HG02571 (cell line): ENCODE data around the gene PDCL2.
A peak's percentile ranks its signal among the peaks of the same experiment; 100 is the strongest.
"Not testable (repeated sequence)": the region's sequence is repeated elsewhere in the genome, so short reads cannot be mapped to it uniquely, and the experiment has no call there.

Source experiments
- ATAC-seq: cut with Tn5 transposase; IDR thresholded peaks from one replicate; pipeline ENCODE4 v1.9.1; 2021; ENCODE audit warnings: mild to moderate bottlenecking, moderate library complexity; ENCODE audit not compliant: unreplicated experiment

The PDCL2 gene

GRCh38 chr4:55592014-55592413 is at the start of gene PDCL2:
Gene PDCL2 (minus strand): TSS chr4:55592245. CDS start chr4:55592109, 136 bp downstream.
- ATAC-seq, result no peak

- no peak for ATAC-seq
Measured at GRCh38 chr4:55637272-55637820, 45.3 kb upstream of the PDCL2 start.

GRCh38 chr4:55636656-55636999 is 44.6 kb upstream of the PDCL2 start:
- no peak for ATAC-seq

- peak; percentile 68 for ATAC-seq
Measured at GRCh38 chr4:55635741-55636655, 44.0 kb upstream of the PDCL2 start, which contains the start of gene NMU. Gene NMU (minus strand): TSS chr4:55636298. CDS start chr4:55636192, 106 bp downstream.

- no peak for ATAC-seq
Measured at GRCh38 chr4:55635282-55635681, 43.2 kb upstream of the PDCL2 start.

- no peak for ATAC-seq
Measured at GRCh38 chr4:55634417-55635128, 42.5 kb upstream of the PDCL2 start.

- no peak for ATAC-seq
Measured at GRCh38 chr4:55633903-55634302, 41.9 kb upstream of the PDCL2 start.

- ATAC-seq, result no peak
Measured at GRCh38 chr4:55625835-55626234, 33.8 kb upstream of the PDCL2 start.

GRCh38 chr4:55624063-55624462 is 32.0 kb upstream of the PDCL2 start:
- ATAC-seq, result not testable (repeated sequence)

GRCh38 chr4:55618546-55619143 is 26.6 kb upstream of the PDCL2 start:
- no peak for ATAC-seq

- ATAC-seq, result peak; percentile 89
Measured at GRCh38 chr4:55617587-55618197, 25.6 kb upstream of the PDCL2 start.

GRCh38 chr4:55615008-55615407 is 23.0 kb upstream of the PDCL2 start:
- ATAC-seq, result no peak

- ATAC-seq, result no peak
Measured at GRCh38 chr4:55613621-55614020, 21.6 kb upstream of the PDCL2 start.

GRCh38 chr4:55612341-55612740 is 20.3 kb upstream of the PDCL2 start:
- ATAC-seq, result no peak

GRCh38 chr4:55611358-55612059 is 19.5 kb upstream of the PDCL2 start:
- ATAC-seq, result no peak

GRCh38 chr4:55610381-55610780 is 18.3 kb upstream of the PDCL2 start:
- no peak for ATAC-seq

- ATAC-seq, result no peak
Measured at GRCh38 chr4:55609393-55609866, 17.4 kb upstream of the PDCL2 start.

GRCh38 chr4:55608591-55608990 is 16.5 kb upstream of the PDCL2 start:
- no peak for ATAC-seq

GRCh38 chr4:55604996-55605395 is 13.0 kb upstream of the PDCL2 start:
- no peak for ATAC-seq

- no peak for ATAC-seq
Measured at GRCh38 chr4:55600640-55601039, 8.6 kb upstream of the PDCL2 start.
